Naive B cell (primary cell): Measurements from ENCODE around the gene RYR3. TPM values are rescaled to one million over a fixed set of nuclear protein-coding genes. Genes with fewer than 3 reads are reported as not detected.

Source experiments
- ATAC-seq, 2 donors: fragments of 150-1000 bp; cut with Tn5 transposase; 2 replicates each; pipeline ENCODE4 v1.10.0; 2021; ENCODE audit warnings: low read depth in 2 of 2, mild to moderate bottlenecking in 2 of 2, moderate library complexity in 2 of 2
- DNase-seq: peaks from one replicate; pipeline ENCODE4 v3.0.0; 2022
- H3K27ac Mint-ChIP-seq, 6 donors: one replicate each; pipeline ENCODE4 v1.8.0; 2020 to 2022; ENCODE audit warnings: mild to moderate bottlenecking in 6 of 6, mixed read lengths in 6 of 6, moderate library complexity in 5 of 6, inconsistent platforms in 2 of 6
- H3K27me3 Mint-ChIP-seq, 3 donors: one replicate each; pipeline ENCODE4 v1.8.0; 2021 to 2022; ENCODE audit warnings: mixed read lengths in 3 of 3, mild to moderate bottlenecking in 1 of 3
- H3K36me3 Mint-ChIP-seq, 2 donors: one replicate each; pipeline ENCODE4 v1.8.0; 2020 to 2022; ENCODE audit warnings: mixed read lengths in 2 of 2, inconsistent platforms in 1 of 2, mild to moderate bottlenecking in 1 of 2
- H3K4me1 Mint-ChIP-seq, 3 donors: one replicate each; pipeline ENCODE4 v1.8.0; 2020 to 2022; ENCODE audit warnings: mixed read lengths in 3 of 3, inconsistent platforms in 1 of 3, mild to moderate bottlenecking in 1 of 3, moderate library complexity in 1 of 3
- H3K4me3 Mint-ChIP-seq, 8 donors: one replicate each; pipeline ENCODE4 v1.8.0; 2020 to 2022; ENCODE audit warnings: mild to moderate bottlenecking in 8 of 8, mixed read lengths in 8 of 8, moderate library complexity in 8 of 8, inconsistent platforms in 2 of 8
- H3K9me3 Mint-ChIP-seq, 7 donors: one replicate each; pipeline ENCODE4 v1.8.0; 2020 to 2022; ENCODE audit warnings: mixed read lengths in 7 of 7, mild to moderate bottlenecking in 5 of 7, inconsistent platforms in 2 of 7, moderate library complexity in 1 of 7
- polyA plus RNA-seq, 6 donors: library from polyadenylated mRNA; unstranded; fragments of 300-500 nt; fragmentation: Illumina TruSeq; gene quantifications; one replicate each; pipeline ENCODE4 v1.2.3, GENCODE V29; 2021; ENCODE audit warnings: low read depth in 6 of 6

Gene RYR3
- polyA plus RNA-seq, 6 donors from 2014 or later: 0.14 to 0.86 (median 0.23) TPM

DNA sequence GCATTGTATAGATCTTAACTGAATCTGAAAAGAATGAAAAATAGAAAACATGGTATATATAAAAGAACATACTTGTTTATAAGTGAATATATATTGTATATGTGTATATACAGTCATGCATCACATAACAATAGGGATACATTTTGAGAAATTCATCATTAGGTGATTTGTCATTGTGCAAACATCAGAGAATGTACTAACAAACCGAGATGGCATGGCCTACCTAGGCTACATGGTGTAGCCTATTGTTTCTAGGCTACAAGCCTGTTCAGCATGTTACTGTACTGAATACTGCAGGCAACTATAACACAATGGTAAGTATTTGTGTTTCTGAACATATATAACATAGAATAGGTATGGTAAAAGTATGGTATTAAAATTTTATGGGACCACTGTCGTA is 592.9 kb downstream of the RYR3 start:
- H3K9me3 Mint-ChIP-seq: peaks cover 0 to 4% (median 0%) of the 10 kb centered on the region in 7 donors
- peaks cover 4 to 12% (median 7%) of the 10 kb centered on the region in 3 donors for H3K4me1 Mint-ChIP-seq
- no peak for DNase-seq
- no peak overlapping the region for H3K27ac Mint-ChIP-seq
- no peak for ATAC-seq
- H3K4me3 Mint-ChIP-seq: no peak overlapping the region
- H3K36me3 Mint-ChIP-seq: peaks cover 0 to 13% of the 10 kb centered on the region in 2 donors
- H3K27me3 Mint-ChIP-seq: no peaks in the 10 kb centered on the region

DNA sequence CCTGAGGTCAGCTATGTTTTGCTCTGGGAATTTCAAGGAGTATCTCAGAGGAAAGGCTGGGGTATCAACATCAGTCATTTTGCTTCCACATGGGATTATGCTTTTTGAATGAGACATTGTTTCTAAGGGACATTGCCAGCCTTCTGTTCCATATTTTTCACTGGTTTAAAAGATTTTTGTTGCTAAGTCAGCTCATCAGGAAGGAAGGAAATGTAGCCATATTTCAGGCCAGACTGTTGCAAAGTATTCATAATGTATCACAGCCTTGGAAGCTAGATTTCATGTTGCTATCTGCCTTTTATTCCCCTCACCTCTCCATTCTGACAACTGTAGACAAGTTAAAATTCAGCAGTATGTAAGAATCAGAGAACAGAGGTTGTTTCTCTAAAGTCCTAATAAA is 596.6 kb downstream of the RYR3 start:
- H3K4me3 Mint-ChIP-seq: no peak overlapping the region
- H3K4me1 Mint-ChIP-seq: peaks cover 4 to 15% (median 11%) of the 10 kb centered on the region in 3 donors
- H3K9me3 Mint-ChIP-seq: peaks cover 0 to 7% (median 0%) of the 10 kb centered on the region in 7 donors

DNA sequence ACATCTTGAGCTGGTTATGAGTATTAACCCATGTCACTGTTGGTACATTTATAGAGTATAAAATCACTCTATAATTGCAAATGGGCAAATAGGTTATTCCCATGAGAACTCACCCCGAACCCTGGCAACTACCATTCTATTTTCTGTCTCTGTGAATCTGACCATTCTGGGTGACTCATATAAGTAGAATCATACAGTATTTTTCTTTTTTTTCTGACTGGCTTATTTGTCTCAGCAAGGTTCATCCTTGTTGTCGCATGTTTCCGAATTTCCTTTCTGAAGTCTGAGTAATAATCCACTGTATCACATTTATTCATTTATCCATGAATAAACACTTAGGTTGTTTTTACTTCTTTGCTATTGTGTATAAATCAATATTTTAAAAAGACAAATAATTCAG is 597.6 kb downstream of the RYR3 start:
- Mint-ChIP-seq H3K9me3 (peaks cover 0 to 4% (median 0%) of the 10 kb centered on the region in 7 donors), H3K27ac (no peak overlapping the region), H3K4me1 (peaks cover 4 to 13% (median 11%) of the 10 kb centered on the region in 3 donors), H3K4me3 (no peak overlapping the region), H3K36me3 (no peaks in the 10 kb centered on the region), H3K27me3 (no peaks in the 10 kb centered on the region)
- ATAC-seq: no peak
- DNase-seq: no peak

More for the DNA sequence above, 596.6 kb downstream of the RYR3 start:
- no peak for ATAC-seq
- Mint-ChIP-seq H3K36me3 (peaks cover 0 to 8% of the 10 kb centered on the region in 2 donors), H3K27ac (no peak overlapping the region), H3K27me3 (no peaks in the 10 kb centered on the region)
- DNase-seq: no peak

- H3K27ac Mint-ChIP-seq: peak overlapping the region in 1 of 6 donors; percentile 28
- ATAC-seq (no peak), DNase-seq (no peak)
- H3K9me3 Mint-ChIP-seq: peaks cover 0 to 4% (median 0%) of the 10 kb centered on the region in 7 donors
- H3K4me1 Mint-ChIP-seq: peaks cover 1 to 22% (median 18%) of the 10 kb centered on the region in 3 donors
- H3K27me3 Mint-ChIP-seq: no peaks in the 10 kb centered on the region
- H3K36me3 Mint-ChIP-seq: no peaks in the 10 kb centered on the region
- no peak overlapping the region for H3K4me3 Mint-ChIP-seq
Measured at GRCh38 chr15:33910741-33911140, 600.0 kb downstream of the RYR3 start.

DNA sequence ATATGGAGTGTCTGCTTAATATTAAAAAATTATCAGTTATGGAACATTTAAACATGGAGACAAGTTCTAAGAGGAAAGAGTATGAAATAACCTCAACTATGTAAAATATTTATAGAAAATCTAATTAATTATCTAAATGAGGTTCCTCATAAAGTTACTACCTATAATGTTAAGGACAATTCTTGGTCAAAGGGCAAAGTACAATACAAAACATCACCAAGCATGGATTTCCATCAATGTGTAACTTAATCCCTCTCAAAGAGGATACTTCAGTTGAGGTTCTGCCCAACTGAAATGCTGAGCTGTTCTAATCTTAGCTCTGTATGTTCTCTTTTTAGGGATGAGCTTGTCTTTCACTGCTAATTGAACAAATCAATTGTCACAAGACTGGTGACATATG is 601.6 kb downstream of the RYR3 start:
- Mint-ChIP-seq H3K36me3 (no peaks in the 10 kb centered on the region), H3K4me1 (peaks cover 8 to 23% (median 20%) of the 10 kb centered on the region in 3 donors), H3K27me3 (no peaks in the 10 kb centered on the region), H3K27ac (peak overlapping the region in 1 of 6 donors; percentile 30), H3K4me3 (no peak overlapping the region), H3K9me3 (peaks cover 0 to 4% (median 0%) of the 10 kb centered on the region in 7 donors)
- ATAC-seq (no peak), DNase-seq (no peak)

DNA sequence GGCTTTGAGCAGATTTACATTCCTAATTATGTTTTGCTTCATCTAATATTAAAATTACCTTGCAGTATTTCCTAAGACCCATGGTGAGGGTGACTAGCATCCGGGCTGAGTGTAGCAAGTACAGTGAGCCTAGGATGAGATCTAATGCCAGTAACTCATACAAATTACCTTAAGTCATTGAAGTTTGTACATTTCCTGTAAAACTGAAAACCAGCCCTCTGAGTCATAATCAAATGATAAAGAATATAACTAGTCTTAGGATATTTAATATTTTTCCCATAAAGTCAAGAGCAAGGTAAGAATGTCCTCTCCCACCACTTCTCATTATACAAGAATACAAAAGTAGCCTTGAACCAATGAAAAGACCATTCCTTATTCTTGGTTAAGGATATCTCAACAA is 602.7 kb downstream of the RYR3 start:
- Mint-ChIP-seq H3K9me3 (peaks cover 0 to 4% (median 0%) of the 10 kb centered on the region in 7 donors), H3K4me1 (peaks cover 8 to 23% (median 20%) of the 10 kb centered on the region in 3 donors), H3K36me3 (no peaks in the 10 kb centered on the region), H3K4me3 (no peak overlapping the region), H3K27ac (peak overlapping the region in 1 of 6 donors; percentile 34), H3K27me3 (no peaks in the 10 kb centered on the region)
- DNase-seq: no peak
- no peak for ATAC-seq

Other genes with a start within 250 kb of the RYR3 start
- gene FMN1, start 116.3 kb upstream of the RYR3 start, polyA plus RNA-seq: 1 to 10 TPM in 1 of 6 donors, under 1 TPM in 4, not detected in 1; 0.33 to 1.0 (median 0.44) TPM